GM21515 (cell line): ENCODE measurements around the gene CARMIL1.
"Not testable (repeated sequence)": the region's sequence is repeated elsewhere in the genome, so short reads cannot be mapped to it uniquely, and the experiment has no call there.

Source experiments
- ATAC-seq: cut with Tn5 transposase; IDR thresholded peaks from one replicate; pipeline ENCODE4 v1.9.1; 2021; ENCODE audit not compliant: unreplicated experiment

Gene CARMIL1

DNA sequence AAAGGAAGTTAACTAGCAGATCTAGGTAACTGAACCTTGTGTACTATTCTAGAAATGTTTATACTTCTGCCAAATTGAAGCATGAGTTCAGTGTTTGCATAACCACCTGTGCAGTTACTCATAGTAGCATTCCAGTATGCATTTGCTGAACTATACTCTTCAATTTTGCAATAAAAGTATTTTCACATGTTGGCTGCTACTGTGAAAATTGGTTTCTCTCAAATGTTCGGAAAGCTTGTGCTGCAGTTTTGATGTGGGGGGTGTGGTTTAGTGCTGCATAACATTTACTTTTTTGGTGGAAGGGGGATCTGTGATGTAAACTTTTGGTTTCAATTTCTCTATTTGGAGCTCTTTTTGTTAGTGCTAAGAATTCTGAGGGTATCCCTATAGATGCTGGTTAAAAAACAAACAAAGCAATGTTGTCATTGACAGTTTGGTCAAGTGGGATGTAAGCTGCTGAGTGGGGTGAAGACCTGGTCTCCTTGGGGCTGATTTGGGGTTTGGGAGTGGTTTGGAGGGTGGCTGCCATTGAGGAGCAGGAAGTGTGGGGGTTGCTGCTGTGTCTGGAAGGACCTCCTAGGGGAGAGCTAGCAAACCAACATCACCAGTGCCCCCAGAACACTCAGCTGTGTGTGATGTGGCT, 87.8 kb downstream of the CARMIL1 start:
- ATAC-seq: peak; percentile 52

DNA sequence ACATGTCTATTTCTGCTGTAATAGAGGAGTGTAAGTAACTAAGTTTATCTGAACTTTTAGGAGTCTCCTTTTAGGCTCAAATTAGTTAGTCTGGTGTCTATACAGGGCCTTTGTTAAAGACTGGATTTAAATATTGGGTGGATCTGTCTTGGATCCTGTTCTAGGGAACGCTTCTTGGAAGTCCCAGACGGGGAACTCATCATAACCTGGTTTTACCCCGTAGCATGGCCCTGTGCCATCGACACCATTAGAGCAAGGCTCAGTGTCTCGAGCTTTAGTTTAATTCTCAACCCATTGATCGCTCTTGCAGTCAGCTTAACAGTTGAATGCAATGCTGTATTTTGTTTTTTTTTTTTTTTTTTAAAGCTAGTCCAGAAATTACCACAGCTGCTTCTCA, 89.9 kb downstream of the CARMIL1 start:
- no peak for ATAC-seq

DNA sequence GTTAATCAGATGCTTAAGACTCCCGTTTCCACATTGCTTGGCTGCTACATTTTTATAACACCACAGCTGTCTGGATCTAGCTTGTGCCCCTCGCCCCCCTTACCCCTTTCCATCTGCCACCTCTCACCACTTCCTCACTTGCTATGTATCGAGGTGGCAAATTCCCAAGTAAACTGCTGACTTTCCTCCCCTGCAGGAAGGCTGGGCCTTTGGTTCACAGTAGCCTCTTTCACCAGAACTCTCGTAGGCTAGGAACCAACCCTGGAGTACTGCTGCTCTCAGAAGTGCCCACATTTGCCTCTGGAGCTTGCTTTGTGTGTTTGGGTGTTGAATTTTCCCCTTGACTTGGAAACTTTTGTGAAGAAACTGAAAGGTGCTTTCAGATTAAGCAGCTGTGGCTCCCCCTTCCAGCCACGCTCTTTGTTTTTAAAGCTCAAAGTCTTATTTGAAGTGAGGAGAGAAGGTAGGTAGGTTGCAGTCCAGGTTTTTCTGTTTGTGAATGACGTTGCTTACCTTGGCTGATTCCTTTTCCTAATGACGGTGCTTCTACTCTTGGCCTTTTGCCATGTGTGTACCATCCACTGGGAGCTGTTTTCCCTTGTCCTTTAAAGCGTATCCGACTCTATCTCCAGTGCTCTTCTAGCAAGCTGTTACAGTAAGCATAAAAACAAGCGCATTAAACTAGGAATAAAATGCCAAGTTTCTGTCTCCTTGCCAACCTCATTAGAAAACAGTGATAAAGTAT, 90.4 kb downstream of the CARMIL1 start:
- ATAC-seq: no peak

- no peak for ATAC-seq
Observed at GRCh38 chr6:25370178-25371036, 91.2 kb downstream of the CARMIL1 start.

DNA sequence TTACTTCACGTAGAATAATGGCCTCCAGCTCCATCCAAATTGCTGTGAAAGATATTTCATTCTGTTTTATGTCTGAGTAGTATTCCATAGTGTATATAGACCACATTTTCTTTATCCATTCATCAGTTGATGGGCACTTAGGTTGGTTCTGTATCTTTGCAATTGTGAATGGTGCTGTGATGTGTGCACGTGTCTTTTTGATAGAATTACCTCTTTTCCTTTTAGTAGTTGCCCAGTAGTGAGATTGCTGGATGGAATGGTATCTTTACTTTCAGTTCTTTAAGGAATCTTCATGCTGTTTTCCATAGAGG, 91.8 kb downstream of the CARMIL1 start:
- ATAC-seq: no peak

DNA sequence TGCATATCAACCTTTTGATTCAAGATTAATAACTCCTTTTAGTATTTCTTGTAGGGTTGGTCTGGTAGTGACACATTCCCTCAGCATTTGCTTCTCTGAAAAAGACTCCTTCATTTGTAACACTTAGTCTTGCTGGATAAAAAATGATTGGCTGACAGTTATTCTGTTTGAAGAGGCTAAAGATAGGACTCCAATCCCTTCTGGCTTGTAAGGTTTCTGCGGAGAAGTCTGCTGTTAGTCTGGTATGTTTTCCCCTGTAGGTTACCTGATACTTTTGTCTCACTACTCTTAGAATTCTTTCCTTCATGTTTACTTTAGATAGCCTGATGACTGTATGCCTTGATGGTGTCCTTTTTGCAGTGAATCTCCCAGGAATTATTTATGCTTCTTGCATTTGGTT, 96.0 kb downstream of the CARMIL1 start:
- ATAC-seq: no peak

GRCh38 chr6:25377664-25378063, 98.5 kb downstream of the CARMIL1 start:
- no peak for ATAC-seq

GRCh38 chr6:25381077-25381476, 101.9 kb downstream of the CARMIL1 start:
- no peak for ATAC-seq

GRCh38 chr6:25382476-25382875, 103.3 kb downstream of the CARMIL1 start:
- not testable (repeated sequence) for ATAC-seq

- no peak for ATAC-seq
Observed at GRCh38 chr6:25384234-25384633, 105.1 kb downstream of the CARMIL1 start.

DNA sequence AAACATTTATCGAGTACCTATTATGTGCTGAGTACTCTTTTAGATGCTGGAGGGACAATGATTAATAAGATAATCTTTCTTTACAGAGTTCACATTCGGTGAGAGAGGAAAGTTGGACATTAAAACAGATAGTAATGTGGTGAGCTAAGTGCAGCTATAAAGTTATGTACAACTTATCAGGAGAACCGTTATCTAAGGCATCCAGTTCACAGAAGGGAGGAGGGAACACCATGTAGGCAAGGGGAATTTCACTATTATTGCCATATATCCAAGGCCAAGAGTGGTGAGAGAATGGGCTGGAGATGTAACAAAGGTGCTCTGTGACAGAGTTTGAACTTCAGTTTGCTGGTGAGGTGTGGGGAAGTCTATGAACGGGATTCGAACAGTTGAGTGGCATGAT, 105.8 kb downstream of the CARMIL1 start:
- ATAC-seq: no peak

DNA sequence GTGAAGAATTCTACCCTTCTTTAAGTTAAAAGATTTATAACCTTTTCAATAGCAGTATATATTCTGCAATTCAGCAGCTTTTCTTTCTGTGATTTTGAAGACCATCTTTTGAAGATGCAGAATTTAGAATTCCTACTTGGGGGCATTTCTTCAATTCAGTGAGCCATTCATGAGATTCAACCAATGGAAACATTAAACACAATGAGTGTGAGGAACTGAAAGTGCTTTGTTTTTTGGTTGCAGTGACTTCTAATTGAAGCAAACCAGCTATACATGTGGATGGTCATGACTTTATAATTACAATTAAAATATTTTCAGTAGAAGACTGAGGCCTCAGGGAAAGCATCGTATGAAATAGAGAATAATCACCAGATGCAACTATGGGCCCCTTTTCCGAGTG, 108.3 kb downstream of the CARMIL1 start:
- peak; percentile 63 for ATAC-seq

DNA sequence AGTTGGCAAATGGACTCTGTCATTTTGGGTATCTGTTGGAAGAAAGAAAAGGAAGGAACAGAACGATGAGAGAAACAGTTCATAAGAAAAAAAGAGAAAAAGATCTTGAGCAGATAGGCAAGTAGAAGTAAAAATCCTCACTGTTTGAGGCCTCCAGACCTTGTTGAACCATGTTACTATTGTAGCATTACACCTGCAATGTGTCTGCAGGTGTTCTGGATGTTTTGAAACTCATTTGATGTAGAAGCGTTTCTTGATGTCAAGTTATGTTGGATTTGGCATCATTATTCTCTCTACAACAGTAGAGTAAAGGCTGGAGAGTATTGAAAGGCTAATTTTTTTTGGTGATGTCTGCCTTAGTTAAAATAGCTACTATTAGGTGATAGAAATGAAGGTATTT, 108.7 kb downstream of the CARMIL1 start:
- peak; percentile 33 for ATAC-seq

DNA sequence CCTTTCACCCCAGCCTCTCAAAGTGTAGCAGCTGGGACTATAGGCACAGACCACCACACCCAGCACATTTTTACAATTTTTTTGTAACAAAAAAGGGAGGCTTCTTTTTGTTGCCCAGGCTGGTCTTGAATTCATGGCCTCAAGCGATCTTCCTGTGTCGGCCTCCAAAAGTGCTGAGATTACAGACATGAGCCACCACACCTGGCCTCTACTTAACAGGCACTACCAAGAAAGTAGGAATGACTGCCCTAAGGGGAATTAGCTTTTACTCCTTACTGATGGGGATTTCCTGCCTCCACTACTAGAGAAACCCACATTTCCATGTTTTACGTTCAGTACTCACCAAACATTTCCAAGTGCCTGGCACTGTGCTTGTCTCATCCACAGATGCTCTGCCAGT, 109.6 kb downstream of the CARMIL1 start:
- ATAC-seq: no peak

- no peak for ATAC-seq
Observed at GRCh38 chr6:25389471-25389870, 110.3 kb downstream of the CARMIL1 start.

DNA sequence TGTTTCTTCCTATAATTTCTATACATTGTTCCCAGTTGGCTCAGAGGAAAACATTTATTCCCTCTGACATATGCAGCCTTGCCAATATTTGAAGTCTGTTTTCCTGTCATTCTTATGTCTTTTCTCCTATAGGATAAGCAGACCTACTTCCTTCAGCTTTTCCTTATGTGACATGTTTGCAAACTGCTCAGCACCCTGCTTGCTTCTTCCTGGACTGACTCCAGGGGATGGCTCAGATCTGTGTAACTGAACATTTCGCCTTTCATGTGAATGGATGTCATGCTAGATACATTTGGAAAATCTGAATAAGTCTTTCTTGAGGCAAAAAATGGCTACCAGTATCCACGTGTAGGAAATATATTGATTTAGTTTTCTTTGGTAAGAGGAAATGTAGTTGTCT, 113.2 kb downstream of the CARMIL1 start:
- no peak for ATAC-seq

GRCh38 chr6:25395731-25396130, 116.6 kb downstream of the CARMIL1 start:
- no peak for ATAC-seq

DNA sequence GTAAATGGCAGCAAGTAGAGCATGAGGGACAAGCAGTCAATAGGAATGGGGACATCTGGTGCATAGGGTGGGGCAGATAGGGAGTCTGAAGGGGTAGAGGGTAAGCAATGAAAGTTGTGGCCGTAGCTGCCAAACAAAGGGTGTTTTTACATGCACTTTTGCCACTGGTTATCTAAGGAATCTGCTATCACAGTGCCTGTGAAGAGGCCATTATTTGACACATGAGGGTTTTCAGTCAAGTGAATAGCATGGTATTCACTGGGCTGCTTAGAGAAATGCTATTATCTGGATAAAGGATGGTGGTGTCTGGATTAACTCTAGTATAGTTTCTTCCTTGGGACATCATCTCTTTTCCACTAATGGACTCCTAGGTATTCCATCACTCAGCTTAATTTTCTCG, 118.2 kb downstream of the CARMIL1 start:
- ATAC-seq: no peak

DNA sequence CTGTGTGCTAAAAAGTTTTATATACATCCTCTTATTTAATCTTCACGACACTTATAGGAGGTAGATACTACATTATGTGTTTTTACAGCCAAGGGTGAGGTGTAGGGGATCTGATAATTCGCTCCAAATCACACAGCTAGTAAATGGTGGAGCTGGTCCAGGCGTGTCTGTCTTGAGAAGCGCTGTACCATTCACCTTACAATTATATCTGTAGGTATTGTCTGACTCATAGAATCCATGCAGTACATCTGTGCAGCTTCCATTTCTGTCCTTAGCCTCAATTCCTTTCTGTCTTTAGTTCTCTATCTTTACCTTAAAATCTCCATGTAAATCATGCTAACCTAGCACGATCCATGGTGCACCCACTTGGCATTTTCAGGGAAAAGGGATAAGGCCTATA, 120.7 kb downstream of the CARMIL1 start:
- no peak for ATAC-seq

DNA sequence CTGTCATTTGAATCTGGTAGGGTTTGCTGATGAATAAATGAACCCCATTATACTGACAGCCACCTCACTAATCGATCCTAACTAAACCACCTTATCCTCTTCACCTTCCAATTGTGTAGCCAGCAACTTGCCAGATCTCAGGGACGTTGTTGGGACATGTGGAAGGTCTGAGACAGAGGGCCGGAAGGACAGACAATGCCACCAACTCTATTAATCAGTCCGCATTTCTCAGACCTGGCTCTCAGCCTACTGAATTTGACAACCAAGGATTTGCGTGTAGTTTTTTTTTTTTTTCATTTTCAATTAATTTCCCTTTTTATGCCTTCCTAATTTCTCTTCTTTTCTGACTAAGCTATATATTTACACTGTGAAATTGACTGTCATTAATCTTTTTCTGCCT, 122.5 kb downstream of the CARMIL1 start:
- no peak for ATAC-seq

- ATAC-seq: no peak
Observed at GRCh38 chr6:25402125-25402524, 123.0 kb downstream of the CARMIL1 start.

GRCh38 chr6:25403150-25403549, 124.0 kb downstream of the CARMIL1 start:
- ATAC-seq: no peak
